Stimulated activated CD4-positive, alpha-beta T cell treated with anti-CD3 and anti-CD28 coated beads, Interleukin-15, amount 100 ng/mL, for 24 hours (primary cell): Measurements from ENCODE around the gene TLR10.
"Not testable (repeated sequence)": the region's sequence is repeated elsewhere in the genome, so short reads cannot be mapped to it uniquely, and the experiment has no call there.

Source experiments
- DNase-seq: peaks from one replicate; pipeline ENCODE4 v3.0.0-alpha.2; 2020

Gene TLR10

GRCh38 chr4:38782452-38783108 lies at the start of gene TLR10:
TSS of gene TLR10 (minus strand) at chr4:38782990. CDS start at chr4:38775590, 7,400 bp downstream.
- peak; percentile 41 for DNase-seq

GRCh38 chr4:38832206-38832605 lies 49.4 kb upstream of the TLR10 start:
- no peak for DNase-seq

GRCh38 chr4:38831653-38832052 lies 48.9 kb upstream of the TLR10 start:
- DNase-seq, result no peak

- no peak for DNase-seq
Measured at GRCh38 chr4:38829237-38829636, 46.4 kb upstream of the TLR10 start.

- no peak for DNase-seq
Measured at GRCh38 chr4:38823766-38824165, 41.0 kb upstream of the TLR10 start.

- no peak for DNase-seq
Measured at GRCh38 chr4:38822748-38823303, 40.0 kb upstream of the TLR10 start.

GRCh38 chr4:38821739-38822138 lies 38.9 kb upstream of the TLR10 start:
- no peak for DNase-seq

- DNase-seq, result no peak
Measured at GRCh38 chr4:38820329-38821061, 37.7 kb upstream of the TLR10 start.

GRCh38 chr4:38819569-38819968 lies 36.8 kb upstream of the TLR10 start:
- DNase-seq, result no peak

GRCh38 chr4:38818441-38818976 lies 35.7 kb upstream of the TLR10 start:
- DNase-seq, result no peak

- no peak for DNase-seq
Measured at GRCh38 chr4:38815885-38816782, 33.3 kb upstream of the TLR10 start.

GRCh38 chr4:38814386-38814785 lies 31.6 kb upstream of the TLR10 start:
- no peak for DNase-seq

- DNase-seq, result no peak
Measured at GRCh38 chr4:38811297-38811696, 28.5 kb upstream of the TLR10 start.

- DNase-seq, result not testable (repeated sequence)
Measured at GRCh38 chr4:38807462-38807861, 24.7 kb upstream of the TLR10 start.

- DNase-seq, result not testable (repeated sequence)
Measured at GRCh38 chr4:38806251-38806650, 23.5 kb upstream of the TLR10 start.

- peak; percentile 35 for DNase-seq
Measured at GRCh38 chr4:38805530-38806145, 22.8 kb upstream of the TLR10 start.

- DNase-seq, result no peak
Measured at GRCh38 chr4:38804654-38805295, 22.0 kb upstream of the TLR10 start, which contains the start of gene TLR1. TSS of gene TLR1 (minus strand) at chr4:38804791. CDS start at chr4:38798831, 5,960 bp downstream.

GRCh38 chr4:38803833-38804653 lies 21.3 kb upstream of the TLR10 start:
- DNase-seq, result peak; percentile 51

- DNase-seq, result no peak
Measured at GRCh38 chr4:38802561-38803355, 20.0 kb upstream of the TLR10 start.

- DNase-seq, result no peak
Measured at GRCh38 chr4:38800961-38801450, 18.2 kb upstream of the TLR10 start.
